Sigmoid colon (tissue), 4 donors: Measurements from ENCODE around the gene RAC2.

Source experiments
- EP300 ChIP-seq, 4 donors: sonication (generic); formaldehyde crosslinking; IDR thresholded peaks; one replicate each; pipeline ENCODE4 v1.6.1; 2017; ENCODE audit warnings: antibody characterized with exemption in 4 of 4
- POLR2A ChIP-seq, 2 donors: fragments of 450-650 bp; IDR thresholded peaks; one replicate each; pipeline ENCODE4 v1.6.1; 2016; ENCODE audit warnings: antibody characterized with exemption in 2 of 2, mild to moderate bottlenecking in 2 of 2, moderate library complexity in 2 of 2
- POLR2AphosphoS5 ChIP-seq, 4 donors: sonication (generic); formaldehyde crosslinking; IDR thresholded peaks; one replicate each; pipeline ENCODE4 v1.6.1; 2017; ENCODE audit warnings: antibody characterized with exemption in 4 of 4
- TF ChIP-seq, protein P1 (sequence below), 4 experiments: fragments of 450-650 bp in 3 of 4; fragments of 200-600 bp in 1 of 4; IDR thresholded peaks; one replicate each; pipeline ENCODE4 v1.5.1; 2016 to 2019; ENCODE audit warnings: antibody characterized with exemption in 4 of 4, mild to moderate bottlenecking in 3 of 4, moderate library complexity in 2 of 4

DNA sequence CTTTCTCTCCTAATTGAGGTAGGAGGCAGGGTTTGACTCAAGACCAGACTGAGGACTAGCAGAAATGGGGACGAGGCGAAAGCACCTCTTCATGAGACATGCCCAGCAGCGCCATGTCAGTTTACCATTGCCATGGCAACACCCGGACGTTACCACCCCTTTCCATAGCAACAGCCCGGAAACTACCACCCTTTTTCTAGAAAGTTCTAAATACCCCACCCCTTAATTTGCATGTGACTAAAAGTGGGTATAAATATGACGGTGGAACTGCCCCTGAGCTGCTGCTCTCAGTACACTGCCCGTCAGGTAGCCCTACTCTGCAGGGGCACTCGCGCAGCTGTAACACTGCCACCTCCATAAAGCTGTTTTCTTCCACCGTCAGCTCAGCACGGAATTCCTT lies 5.9 kb upstream of the RAC2 start:
- TF ChIP-seq, protein P1, sequence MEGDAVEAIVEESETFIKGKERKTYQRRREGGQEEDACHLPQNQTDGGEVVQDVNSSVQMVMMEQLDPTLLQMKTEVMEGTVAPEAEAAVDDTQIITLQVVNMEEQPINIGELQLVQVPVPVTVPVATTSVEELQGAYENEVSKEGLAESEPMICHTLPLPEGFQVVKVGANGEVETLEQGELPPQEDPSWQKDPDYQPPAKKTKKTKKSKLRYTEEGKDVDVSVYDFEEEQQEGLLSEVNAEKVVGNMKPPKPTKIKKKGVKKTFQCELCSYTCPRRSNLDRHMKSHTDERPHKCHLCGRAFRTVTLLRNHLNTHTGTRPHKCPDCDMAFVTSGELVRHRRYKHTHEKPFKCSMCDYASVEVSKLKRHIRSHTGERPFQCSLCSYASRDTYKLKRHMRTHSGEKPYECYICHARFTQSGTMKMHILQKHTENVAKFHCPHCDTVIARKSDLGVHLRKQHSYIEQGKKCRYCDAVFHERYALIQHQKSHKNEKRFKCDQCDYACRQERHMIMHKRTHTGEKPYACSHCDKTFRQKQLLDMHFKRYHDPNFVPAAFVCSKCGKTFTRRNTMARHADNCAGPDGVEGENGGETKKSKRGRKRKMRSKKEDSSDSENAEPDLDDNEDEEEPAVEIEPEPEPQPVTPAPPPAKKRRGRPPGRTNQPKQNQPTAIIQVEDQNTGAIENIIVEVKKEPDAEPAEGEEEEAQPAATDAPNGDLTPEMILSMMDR (IDR thresholded peaks at IDR 0.05): no peak
- no peak for TF ChIP-seq POLR2A (IDR thresholded peaks at IDR 0.05)
- no peak for TF ChIP-seq POLR2AphosphoS5 (IDR thresholded peaks at IDR 0.05)
- no peak for TF ChIP-seq EP300 (IDR thresholded peaks at IDR 0.05)
